AG08395 (cell line): ENCODE results near the gene ZBTB47.
A peak's percentile ranks its signal among the peaks of the same experiment; 100 is the strongest.

ENCODE experiments used
- DNase-seq: peaks from one replicate; pipeline ENCODE4 v3.0.0; 2012; ENCODE audit warnings: mixed read lengths, low spot score

ZBTB47 gene

DNA sequence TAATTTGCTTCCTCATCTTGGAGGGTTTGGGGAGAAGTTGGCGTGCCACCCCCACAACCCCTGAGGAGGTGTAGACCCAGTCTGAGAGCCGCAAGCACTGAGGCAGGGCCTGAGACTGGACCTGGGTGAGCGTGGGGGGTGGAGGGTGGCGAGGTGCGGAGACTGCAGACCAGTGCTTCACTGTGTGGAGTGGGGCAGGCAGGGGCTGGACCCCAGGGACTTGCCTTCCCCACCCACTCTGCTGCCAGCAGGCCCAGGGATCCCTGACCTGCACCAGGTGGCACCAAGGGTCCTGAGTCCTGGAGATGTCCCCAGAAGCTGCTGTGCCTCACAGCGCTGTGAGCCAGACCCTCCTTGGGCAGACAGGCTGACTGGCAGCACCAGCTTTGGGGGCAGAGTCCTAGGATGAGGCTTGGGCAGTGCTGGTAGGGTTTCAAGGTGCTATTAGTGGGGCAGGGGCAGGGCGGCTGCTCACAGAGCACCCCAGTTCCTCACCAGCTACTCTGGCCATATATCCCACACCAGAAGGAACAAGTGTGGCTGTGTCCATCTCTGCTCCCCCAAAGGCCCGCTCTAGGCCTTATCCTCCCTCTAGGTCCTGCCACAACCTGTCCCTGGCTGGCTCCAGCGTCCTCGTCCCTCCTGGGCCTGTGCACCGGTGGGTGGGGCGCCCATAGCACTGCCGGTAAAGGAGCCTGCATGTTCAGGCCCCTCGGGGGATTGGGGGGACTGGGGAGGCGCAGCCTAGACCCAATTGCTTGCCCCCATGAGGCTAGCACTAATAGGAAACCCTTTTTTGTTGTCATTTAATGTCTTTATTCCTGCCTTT is 11.8 kb downstream of the ZBTB47 start:
- DNase-seq = no peak

DNA sequence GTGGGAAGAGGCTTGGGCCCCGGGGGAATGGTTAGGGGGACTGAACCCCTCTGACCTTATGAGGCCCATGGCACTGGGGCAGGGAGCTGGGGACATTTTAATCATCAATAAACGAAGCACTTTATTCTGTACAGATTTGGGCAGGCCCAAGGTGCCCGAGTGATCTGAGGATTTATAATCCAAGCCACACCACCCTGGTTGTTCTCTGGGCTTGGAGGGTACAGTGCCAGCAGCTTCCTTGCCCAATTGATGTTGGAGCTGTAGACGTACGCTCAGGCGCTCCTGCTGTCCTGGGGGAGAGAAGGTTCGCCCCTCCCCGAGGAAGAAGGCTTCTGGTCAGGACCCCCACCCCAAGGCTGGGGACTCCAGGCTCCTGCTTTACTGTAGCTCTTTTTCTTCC is 12.5 kb downstream of the ZBTB47 start:
- DNase-seq = no peak

DNA sequence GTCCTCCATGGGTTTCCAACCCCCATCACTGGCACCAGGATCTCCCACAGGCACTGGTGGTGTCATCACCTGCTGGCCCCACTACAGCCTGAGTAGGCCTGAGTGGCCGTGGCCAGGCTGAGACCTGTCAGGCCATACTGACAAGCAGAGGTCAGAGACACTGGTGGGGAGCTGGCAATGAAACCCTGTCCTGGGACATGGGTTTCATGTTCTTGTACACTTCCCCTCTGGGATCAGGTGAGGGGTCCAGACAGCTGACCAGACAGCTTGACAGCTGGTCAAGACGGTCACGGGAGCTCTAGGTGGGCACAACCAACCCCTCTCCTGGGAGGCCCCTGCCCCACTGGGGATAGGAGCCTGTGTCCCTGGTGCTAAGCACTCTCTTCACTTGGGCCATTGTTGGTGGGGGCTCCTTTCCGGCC is 13.1 kb downstream of the ZBTB47 start:
- no peak for DNase-seq

- DNase-seq = no peak
Observed at GRCh38 chr3:42667096-42667522, 13.6 kb downstream of the ZBTB47 start.

- DNase-seq = no peak
Observed at GRCh38 chr3:42667523-42668412, 14.3 kb downstream of the ZBTB47 start.

- DNase-seq = no peak
Observed at GRCh38 chr3:42668413-42668760, 14.9 kb downstream of the ZBTB47 start.

DNA sequence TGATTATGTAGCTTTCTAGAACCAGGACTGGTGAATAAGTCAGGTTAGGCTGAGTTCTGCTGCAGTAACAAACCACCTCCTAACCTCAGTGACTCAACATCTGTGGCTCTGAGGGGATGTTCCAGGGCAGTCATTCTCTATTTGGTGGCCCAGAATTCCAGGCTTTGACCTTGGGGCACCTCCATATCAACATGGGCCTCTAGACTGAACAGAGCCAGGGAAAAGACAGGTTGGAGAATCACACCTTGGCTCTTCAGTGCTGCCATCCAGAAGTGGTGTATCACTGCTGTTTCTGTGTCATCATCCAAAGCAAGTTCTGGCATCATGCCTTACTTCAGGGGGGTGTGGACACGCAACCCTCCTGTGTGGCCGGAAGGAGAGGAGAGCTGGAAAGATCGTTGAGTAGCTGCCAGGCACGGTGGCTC is 15.3 kb downstream of the ZBTB47 start:
- no peak for DNase-seq

- DNase-seq = no peak
Observed at GRCh38 chr3:42670051-42670576, 16.6 kb downstream of the ZBTB47 start.

DNA sequence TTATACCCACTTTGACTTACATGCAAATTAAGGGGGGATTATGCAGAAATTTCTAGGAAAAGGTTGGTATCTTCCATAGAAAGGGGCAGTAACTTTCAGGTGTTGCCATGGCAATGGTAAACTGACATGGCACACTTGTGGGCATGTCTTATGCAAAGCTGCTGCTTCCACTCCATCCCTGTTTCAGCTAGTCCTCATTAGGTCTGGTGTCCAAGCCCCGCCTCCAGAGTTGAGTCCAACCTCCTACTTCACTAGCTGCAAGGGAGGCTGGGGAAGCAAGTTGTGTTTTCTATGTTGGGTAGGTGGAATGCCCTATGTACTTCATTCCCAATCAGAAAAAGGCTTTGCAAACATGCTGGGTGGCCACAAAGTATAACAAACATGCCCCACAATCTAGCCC is 17.2 kb downstream of the ZBTB47 start:
- DNase-seq = no peak

GRCh38 chr3:42672515-42672914 is 19.0 kb downstream of the ZBTB47 start:
- no peak for DNase-seq

GRCh38 chr3:42673082-42673481 is 19.6 kb downstream of the ZBTB47 start:
- DNase-seq = no peak

DNA sequence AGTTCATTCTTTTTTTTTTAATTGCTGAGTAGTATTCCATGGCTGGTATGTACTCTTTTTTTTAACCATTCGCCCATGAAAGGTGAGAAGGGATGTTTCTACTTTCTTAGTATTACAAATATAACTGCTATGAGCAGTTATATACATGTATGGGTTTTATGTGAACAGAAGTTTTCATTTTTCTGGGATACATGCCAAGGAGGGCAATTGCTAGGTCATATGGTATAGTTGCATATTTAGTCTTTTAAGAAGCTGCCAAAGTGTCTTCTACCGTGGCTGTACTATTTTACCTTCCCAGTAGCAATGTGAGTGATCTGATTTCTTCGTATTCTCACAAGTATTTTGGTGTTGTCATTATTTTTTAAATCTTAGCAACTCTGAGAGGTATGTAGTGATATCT is 20.6 kb downstream of the ZBTB47 start:
- DNase-seq = no peak

DNA sequence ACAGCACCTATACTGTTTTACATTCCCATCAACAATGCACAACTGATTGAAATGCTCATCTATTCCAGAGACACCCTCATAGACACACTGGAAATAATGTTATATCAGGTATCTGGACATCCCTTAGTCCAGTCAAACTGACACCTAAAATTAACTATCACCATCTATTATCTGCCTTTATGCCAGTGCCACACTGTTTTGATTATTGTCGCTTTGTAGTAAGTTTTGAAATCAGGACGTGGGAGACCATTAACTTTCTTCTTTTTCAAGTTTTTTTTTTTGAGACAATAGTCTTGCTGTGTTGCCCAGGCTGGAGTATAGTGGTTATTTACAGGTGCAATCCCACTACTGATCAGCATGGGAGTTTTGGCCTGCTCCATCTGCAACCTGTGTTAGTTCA is 22.4 kb downstream of the ZBTB47 start:
- DNase-seq = no peak

DNA sequence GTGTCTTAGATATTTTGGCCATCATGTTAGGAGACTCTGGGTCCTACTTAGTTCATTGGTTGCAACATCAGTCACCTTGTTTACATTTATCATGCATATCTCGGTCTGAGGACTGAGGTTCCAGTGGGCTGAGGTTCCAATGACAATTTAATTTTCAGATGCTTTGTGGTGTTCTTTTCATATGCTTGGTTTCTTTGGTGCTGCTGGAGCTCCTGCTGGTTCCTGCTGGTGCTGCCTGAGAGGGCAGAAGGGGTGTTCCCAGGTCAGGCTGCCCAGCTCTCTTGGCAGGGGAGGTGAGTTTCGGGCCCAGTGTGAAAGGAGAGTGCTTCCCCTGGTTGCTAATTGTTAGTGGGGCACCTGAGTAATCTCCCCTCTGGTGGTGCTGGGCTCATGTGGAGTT is 24.9 kb downstream of the ZBTB47 start:
- no peak for DNase-seq

DNA sequence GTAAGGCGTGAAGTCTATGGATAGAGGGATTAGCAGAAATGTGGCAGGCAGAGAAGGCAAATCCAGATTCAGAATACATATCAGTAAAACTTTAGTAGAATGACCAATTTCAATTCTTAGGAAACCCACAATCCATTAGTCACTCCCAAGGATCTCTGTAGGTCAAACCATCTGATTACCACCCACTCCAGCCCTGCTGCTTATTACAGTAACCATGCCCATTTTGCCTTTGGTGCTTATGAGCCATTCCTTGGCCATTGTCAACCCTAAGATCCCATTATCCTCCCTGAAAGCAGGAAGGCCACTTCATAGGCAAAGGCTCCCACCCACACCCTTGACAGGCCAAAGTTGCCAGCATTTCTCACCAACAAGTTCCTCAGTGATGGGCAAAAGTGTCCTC is 26.8 kb downstream of the ZBTB47 start:
- DNase-seq = no peak

GRCh38 chr3:42680806-42681205 is 27.3 kb downstream of the ZBTB47 start:
- DNase-seq = peak; percentile 41

DNA sequence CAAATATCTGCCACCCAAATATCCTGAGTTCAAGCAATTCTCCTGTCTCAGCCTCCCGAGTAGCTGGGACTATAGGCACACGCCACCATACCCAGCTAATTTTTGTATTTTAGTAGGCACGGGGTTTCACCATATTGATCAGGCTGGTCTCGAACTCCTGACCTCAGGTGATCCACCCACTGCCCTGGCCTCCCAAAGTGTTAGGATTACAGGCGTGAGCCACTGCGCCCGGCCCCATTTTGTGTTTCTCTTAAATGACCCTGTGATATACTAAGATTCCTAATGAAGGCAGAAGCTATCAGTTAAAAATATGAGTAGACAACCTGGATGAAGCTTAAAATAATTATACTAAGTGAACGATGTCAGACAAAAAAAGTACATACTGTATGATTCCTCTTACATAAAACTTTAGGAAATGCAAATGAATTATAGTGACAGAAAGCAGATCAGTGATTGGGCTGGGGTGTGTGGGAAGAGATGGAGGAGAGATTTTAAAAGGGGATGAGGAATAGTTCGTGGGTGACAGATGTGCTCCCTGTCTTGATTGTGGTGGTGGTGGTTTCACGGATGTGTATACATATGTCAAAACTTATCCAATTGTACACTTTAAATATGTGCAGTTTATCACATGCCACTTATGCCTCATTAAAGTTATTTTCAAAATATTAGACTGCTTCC is 28.0 kb downstream of the ZBTB47 start:
- DNase-seq = no peak

GRCh38 chr3:42682301-42683070 is 29.0 kb downstream of the ZBTB47 start:
- DNase-seq = no peak

- DNase-seq = peak; percentile 98
Observed at GRCh38 chr3:42683875-42684598, 30.5 kb downstream of the ZBTB47 start.

GRCh38 chr3:42684632-42685362 is 31.3 kb downstream of the ZBTB47 start:
- DNase-seq = no peak
